GM21423 (cell line): Measurements from ENCODE around the gene GFPT1.

Experiments used
- ATAC-seq: cut with Tn5 transposase; IDR thresholded peaks from one replicate; pipeline ENCODE4 v1.9.1; 2021; ENCODE audit warnings: mild to moderate bottlenecking, moderate library complexity; ENCODE audit not compliant: unreplicated experiment

GFPT1 gene

GRCh38 chr2:69330781-69331180, 56.2 kb downstream of the GFPT1 start:
- no peak for ATAC-seq

GRCh38 chr2:69322631-69323030, 64.4 kb downstream of the GFPT1 start:
- no peak for ATAC-seq

GRCh38 chr2:69316550-69316949, 70.5 kb downstream of the GFPT1 start:
- no peak for ATAC-seq

DNA sequence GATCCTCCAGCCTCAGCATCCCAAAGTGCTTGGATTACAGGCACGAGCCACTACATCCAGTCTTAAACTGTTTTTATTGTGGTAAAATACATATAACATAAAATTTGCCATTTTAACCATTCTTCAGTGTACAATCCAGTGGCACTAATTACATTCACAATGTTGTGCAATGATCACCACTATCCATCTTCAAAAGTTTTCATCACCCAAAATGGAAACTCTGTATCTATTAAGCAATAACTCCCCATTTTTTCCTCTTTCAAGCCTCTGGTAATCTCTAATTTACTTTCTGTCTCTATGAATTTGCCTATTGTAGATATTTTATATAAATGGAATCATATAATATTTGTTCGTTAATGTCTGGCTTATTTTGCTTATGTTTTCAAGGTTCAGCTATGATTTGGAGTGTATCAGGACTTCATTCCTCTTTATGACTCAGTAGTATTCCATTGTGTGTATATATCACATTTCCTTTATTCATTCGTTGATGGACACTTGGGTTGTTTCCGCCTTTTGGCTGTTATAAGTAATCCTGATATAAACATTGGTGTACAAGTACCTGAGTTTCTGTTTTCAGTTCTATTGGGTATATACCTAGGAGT, 71.8 kb downstream of the GFPT1 start:
- ATAC-seq, result no peak

DNA sequence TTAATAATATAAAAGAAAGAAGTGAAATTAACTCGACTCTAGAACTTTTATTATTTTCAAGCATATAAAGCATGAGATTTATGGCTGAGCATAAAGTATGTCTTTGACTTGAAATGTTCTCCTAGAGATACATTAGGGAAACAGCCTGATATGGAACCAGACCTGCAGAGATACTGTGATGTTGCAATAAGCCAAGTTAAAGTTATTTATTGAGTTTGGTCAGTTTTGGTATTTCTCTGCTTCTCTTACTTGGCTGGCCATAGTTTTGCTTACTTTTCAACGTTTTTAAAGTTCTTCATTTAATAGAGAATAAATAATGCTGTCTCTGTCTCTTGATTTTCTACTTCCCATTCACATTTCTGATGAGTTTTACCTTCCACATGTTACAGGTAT, 76.0 kb downstream of the GFPT1 start:
- no peak for ATAC-seq

DNA sequence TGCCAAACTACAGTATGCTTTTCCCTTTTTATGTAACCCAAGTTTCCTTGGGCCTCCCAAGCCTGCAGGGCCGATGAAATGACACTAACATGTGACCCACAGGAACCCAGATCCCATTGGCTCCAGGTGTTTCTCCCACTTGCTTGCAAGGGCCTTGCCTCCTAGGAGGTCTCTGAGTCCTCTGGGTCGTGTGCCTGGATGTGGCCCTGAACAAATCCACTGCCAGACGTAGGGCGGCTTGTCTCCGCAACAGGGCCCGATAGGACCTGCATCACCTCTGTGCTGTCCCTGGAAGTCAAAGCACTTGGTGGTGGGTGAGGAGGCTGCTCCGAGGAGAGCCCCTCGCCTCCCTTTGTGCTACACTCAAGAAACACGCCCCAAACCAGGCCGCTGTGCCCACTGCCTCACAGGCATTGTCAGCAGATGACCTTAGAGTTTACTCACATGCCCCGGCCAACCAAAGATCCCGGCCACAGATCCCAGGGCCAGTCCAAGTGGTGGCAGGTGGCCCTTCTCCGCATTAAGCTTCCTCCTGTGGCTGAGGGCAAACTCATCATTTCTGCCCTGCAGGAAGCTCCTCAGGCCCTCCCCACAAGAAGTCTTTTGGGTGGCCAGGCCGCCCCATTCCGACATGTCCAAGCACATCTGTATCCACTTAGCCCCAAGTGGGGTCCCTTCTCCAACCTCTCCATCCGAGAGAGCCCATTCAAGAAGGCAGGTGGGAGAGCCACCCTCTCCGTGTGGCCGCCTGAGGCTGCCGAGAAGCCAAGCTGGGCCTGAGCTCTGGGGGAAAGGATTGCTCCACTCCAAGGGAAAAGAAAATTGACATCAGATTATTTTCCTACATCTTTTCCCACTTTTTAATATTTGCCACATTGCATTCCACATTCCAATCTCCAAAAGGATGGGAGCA, 76.7 kb downstream of the GFPT1 start:
- no peak for ATAC-seq

DNA sequence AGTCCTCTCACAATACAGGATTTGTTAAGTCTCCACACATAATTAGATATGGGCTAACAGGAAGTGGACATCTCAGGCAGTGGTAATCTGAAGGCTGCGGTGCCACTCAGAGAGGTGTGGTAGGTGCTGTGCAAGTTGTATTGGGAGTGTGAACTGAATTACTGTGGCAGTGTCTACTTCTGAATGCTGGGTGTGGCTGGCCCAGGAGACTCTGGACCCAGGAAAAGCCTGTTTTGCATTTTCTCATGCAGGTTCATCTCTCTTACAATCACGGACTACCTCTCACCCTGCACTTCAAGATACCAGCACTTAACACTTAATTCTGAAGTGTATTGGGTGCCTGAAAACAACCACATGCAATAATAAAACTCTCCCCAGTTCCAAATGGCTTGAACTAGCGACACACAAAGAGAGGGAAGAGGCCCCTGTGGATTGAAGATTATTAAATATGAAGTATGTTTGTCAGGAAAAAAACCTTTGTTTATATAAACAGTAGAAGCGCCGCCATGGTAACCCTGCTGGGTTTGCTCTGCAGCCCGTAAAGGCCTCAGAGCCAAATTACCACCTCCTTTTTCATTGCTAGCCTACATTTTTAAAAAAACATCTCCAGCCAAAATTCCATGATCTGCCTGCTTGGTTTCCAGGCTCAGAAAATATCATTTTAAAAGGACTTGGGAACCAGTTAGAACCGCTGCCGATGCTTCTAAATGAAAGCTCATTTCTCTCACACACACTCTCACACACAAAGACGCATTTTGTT, 77.5 kb downstream of the GFPT1 start:
- ATAC-seq, result no peak

DNA sequence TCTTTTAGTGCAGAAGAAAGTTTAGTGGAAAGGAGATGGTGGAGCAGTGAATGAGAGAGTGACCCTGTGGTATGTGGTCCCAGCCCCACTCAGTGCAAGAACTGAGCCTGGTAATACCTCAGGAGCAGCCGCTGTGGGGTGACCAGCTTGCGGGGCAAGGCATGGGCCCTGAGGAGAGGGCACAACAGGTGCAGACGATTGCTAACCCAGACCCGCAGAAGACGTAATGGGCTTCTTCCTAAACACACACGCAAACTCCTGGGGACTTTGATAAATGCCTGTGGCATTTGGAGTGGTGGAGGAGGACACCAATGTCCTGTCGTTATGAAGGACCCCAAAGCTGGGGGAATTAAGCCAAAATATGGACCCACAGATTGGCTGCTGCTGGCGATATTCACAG, 78.7 kb downstream of the GFPT1 start:
- no peak for ATAC-seq

- no peak for ATAC-seq
These were observed 79.4 kb downstream of the GFPT1 start for GRCh38 chr2:69307579-69308064.

DNA sequence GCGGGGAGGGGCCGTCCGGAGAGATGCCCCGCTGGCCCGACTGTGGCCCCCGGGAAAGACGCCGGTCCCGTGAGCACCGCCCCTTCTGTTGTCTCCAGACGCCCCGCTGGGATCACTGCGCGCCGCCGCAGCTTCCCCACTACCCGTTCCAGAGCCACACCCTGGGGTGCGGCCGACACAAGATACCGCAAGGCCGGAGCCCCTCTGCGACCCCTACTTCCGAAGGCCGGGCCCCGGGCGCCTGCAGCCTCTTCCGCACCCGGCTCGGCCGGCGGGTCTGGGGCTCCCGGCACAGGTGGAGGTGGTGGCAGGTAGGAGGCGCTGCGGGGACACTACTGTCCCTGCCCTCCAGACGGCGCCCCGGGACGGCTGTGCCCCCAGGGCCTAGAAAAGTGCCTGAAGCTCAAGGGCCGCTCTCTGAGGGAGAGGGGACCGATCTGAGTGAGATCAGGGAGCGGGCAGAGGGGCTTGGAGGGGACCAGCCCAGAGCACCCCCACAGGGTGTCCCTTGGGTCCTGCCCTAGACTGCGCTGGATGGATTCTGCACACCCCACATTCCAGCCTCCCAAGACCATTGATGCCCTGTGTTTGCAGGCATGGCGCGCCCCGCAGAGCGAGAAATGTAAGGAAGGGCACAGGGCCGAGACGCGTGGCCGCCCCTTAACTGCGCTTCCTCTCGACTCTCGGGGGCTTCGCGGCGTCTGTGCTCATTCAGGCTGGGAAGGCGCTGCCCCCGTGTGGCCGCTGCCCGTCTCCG, 80.0 kb downstream of the GFPT1 start:
- ATAC-seq, result peak; percentile 88

- no peak for ATAC-seq
These were observed 80.6 kb downstream of the GFPT1 start for GRCh38 chr2:69306393-69306821.

GRCh38 chr2:69305712-69306392, 81.2 kb downstream of the GFPT1 start:
- ATAC-seq, result no peak

DNA sequence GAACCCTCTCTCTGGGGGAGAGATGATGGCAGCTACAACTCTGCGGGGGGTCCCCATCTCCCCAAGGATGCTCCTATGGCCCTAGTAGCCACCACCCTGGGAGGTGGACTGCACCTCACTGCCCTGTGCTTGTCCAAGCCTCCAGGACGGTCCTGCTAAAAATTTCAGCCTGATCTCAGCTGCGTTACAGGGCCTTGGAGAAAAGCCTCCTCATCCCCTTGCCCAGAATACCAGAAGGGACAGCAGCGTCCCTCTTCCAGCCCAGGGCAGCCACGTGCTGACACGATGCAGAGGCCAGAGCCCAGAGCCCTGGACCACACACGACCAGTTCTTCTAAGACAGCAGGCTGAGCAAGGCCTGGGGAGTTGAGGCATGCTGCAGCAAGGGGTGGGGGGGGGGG, 81.9 kb downstream of the GFPT1 start:
- no peak for ATAC-seq

- ATAC-seq, result no peak
These were observed 82.4 kb downstream of the GFPT1 start for GRCh38 chr2:69304656-69305055.

- no peak for ATAC-seq
These were observed 86.4 kb downstream of the GFPT1 start for GRCh38 chr2:69300650-69301049.

DNA sequence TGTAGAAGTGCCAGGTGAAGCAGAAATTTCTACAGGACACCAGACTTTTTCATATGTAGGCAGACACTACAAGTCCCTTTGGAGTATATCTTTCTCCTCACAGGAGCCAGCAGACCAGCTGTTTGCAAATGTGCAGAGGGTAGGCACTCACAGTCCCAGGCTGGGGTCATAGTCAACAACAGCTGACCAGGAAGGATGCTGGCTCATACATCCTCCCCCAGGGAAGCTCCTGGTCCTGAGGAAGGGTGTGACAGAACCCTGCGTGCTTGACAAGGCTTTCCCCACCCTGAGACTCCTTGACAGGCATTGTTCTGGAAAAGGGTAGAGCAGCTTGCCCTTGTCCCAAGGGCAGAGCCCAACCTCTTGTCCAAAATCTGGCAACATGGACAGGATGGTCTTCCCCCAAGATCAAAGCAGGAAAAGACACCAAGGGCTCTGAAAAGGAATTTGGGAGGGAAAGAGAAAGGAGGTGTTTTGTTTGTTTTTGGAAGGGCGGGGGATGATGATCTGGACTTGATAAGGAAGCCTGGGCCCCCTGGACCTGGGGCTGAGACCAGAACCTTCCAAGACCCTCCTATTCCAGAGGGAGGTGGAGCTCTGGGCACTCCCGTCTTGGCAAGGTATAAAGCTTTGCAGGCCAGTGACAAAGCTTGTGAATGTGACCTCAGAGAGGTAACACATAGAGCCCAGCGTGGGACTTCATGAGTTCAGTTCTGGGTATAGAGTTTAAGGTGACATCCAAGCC, 87.1 kb downstream of the GFPT1 start:
- ATAC-seq, result no peak

DNA sequence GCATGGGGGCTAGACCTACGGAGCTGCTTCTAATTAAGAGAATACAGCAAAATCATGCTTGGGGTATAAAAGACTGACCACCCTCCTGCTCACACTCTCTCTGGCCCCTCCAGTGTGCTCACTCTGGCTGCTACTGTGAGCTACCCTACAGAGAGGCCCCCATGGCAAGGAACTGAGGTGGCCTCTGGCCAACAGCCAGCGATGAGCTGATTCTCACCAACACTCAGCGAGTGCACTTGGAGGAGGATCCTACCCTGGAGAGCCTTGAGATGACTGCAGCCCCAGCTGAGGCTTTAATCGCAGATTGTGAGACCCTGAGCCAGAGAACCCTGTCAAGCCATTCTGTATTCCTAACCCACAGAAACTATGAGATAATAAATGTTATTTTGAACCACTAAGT, 88.2 kb downstream of the GFPT1 start:
- no peak for ATAC-seq

GRCh38 chr2:69298261-69298660, 88.8 kb downstream of the GFPT1 start:
- ATAC-seq, result no peak

GRCh38 chr2:69297216-69297615, 89.8 kb downstream of the GFPT1 start:
- no peak for ATAC-seq

GRCh38 chr2:69296421-69296820, 90.6 kb downstream of the GFPT1 start:
- ATAC-seq, result no peak
